Inflammatory macrophage treated with lipopolysaccharide for 1 hour (primary cell): Measurements from ENCODE around the gene NIPBL.
"Not testable (repeated sequence)": the region's sequence is repeated elsewhere in the genome, so short reads cannot be mapped to it uniquely, and the experiment has no call there.

Source experiments
- DNase-seq, 2 donors: peaks; one replicate each; pipeline ENCODE4 v3.0.0-alpha.2; 2020 to 2022

The NIPBL gene

DNA sequence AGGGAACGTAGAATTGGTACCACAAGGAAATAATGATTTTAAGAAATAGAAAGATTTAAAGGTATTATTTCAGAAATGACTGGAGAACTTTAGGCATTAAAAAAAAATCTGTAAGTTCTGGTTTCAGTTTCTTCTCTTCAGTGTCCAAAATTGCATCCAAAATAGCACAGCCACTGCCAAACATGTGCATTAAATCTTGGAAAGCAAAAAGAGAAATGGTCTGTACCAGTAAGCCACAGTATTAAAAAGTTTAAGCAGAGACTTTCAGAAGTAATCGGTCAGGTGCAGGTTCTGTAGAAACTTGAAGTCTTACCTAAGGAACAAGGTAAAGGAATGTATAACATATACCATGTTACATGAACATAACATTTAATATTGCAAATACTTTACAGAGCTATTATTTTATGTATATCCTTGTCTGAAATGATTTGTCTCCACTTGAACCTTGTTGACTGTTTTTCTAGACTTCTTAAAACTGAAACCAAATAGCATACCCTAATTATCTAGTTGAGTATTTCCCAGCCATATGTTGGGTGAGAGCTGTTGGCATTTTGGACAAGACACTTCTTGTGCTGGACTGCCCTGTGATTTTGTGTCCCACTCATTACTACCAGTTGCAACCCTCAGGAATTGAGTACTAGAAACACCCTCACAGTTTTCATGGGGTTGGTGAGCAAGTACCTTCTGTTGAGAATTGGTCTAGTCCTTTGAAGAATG, 32.1 kb downstream of the NIPBL start:
- no peak for DNase-seq

DNA sequence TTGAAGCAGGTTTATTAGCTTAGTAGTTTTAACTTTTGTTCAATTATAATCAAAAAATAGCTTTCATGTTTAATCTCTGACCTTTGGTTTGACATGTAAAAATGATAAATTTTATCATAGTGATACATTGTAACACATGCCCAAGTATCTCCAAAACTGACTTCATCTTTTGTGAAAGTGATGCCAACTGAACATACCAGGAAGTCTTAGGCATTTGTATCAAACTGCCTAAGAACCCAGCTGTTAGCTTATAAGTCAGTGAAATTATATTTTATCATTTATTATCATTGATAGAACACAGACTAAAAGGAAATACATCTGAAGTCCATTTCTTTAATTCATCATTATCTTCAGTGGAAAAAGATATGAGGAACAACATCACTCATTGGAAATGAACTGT, 39.1 kb downstream of the NIPBL start:
- no peak for DNase-seq

DNA sequence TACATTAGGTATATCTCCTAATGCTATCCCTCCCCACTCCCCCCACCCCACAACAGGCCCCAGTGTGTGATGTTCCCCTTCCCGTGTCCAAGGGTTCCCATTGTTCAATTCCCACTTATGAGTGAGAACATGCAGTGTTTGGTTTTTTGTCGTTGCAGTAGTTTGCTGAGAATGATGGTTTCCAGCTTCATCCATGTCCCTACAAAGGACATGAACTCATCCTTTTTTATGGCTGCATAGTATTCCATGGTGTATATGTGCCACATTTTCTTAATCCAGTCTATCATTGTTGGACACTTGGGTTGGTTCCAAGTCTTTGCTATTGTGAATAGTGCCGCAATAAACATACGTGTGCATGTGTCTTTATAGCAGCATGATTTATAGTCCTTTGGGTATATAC, 40.0 kb downstream of the NIPBL start:
- DNase-seq, result not testable (repeated sequence)

DNA sequence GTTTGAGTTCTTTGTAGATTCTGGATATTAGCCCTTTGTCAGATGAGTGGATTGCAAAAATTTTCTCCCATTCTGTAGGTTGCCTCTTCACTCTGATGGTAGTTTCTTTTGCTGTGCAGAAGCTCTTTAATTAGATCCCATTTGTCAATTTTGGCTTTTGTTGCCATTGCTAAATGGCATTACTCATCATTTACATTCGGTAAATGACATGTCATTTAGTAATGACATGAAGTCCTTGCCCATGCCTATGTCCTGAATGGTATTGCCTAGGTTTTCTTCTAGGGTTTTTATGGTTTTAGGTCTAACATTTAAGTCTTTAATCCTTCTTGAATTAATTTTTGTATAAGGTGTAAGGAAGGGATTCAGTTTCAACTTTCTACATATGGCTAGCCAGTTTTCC, 40.8 kb downstream of the NIPBL start:
- DNase-seq, result peak in 1 of 2 donors; percentile 41

DNA sequence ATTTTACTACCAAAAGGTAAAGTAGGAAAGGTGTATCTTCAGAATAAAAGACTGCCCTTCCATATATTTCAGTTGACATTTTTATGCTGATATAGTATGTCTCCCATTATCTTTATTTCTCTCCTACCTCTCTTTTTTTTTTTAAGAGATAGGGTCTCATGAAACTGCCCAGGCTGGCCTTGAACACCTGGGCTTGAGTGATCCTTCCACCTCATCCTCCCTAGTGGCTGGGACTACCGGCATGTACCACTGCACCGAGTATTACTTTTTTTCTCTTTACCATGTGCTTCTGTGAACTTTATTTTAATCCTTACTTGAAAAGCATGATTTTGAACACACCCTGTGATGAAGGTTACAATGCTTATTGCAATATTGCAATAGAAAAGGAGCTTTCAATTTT, 42.7 kb downstream of the NIPBL start:
- DNase-seq, result no peak

DNA sequence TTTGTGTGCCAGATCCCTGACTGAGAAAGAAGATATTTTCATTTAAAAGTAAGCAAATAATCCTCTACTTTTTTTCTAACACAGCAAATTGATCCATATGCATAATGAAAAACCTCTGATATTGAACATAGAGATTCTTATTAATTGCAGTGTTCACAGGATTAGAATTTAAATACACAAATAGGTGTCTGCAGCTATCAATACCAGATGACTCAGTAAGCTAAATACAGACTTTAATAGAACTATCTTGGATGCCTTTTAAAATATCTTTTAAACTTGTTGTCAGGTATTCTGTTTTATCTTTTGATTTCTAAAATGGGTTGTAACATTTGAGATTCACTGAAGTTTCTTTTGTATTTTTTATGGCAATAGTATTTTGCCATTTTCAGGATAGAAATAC, 43.1 kb downstream of the NIPBL start:
- no peak for DNase-seq

DNA sequence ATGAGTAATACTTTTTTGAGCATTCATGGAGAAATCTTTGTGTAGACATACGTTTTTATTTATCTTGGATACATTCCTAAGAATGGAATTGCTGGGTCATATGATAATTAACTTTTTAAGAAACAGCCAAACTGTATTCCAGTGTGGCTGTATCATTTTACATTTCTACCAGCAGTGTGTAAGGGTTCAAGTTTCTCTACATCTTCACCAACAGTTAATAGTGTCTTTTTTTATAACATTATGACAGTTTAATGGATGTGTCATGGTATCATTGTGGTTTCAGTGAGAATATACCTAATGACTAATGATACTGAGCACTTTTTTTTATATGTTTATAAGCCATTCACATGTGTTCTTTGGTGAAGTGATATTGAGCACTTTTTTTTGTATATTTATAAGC, 52.4 kb downstream of the NIPBL start:
- no peak for DNase-seq

DNA sequence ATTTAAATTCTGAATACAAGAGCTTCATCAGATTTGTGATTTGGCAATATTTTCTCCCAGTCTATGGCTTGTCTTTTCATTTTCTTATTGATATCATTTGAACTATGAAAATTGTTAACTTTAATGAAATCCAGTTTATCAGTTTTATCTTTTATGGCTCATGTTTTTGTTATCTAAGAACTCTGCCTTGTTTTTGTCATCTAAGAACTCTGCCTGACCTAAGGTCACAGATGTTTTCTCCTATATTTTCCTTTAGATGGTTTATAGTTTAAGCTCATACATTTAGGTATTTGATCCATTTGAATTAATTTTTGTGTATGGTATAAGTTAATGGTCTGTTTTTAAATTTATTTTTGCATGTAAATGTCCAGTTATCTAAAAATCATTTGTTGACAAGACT, 52.9 kb downstream of the NIPBL start:
- no peak for DNase-seq

DNA sequence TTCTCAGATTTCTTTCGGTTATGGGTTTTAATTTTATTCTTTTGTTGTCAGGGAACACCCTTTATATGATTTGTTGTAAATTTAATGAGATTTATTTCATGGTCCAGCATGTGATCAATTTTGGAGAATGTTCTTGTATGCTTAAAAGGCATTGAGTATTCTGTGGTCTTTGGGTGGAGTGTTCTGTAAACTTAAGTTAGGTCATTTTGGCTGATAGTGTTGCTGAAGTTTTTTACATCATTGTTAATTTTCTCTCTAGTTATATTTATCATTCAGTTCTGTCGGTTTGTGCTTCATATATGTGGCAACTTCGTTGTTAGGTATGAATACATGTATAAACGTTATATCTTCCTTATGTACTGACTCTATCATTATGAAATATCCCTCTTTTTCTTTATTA, 55.5 kb downstream of the NIPBL start:
- DNase-seq, result no peak

DNA sequence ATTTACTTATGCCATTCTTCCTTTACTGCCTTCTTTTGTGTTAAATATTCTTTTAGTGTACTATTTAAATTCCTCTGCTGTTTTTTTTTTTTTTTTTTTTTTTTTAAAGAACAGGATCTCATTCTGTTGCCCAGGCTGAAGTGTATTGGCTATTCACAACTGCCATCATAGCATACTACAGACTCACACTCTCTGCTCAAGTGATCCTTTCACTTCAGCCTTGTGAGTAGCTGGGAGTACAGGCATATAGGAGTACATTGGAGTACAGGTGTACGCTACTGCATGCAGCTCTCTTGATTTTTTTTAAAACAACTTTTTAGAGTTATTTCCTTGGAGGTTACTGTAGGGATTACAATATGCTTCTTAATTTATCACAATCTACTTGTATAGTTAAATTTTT, 56.1 kb downstream of the NIPBL start:
- no peak for DNase-seq

DNA sequence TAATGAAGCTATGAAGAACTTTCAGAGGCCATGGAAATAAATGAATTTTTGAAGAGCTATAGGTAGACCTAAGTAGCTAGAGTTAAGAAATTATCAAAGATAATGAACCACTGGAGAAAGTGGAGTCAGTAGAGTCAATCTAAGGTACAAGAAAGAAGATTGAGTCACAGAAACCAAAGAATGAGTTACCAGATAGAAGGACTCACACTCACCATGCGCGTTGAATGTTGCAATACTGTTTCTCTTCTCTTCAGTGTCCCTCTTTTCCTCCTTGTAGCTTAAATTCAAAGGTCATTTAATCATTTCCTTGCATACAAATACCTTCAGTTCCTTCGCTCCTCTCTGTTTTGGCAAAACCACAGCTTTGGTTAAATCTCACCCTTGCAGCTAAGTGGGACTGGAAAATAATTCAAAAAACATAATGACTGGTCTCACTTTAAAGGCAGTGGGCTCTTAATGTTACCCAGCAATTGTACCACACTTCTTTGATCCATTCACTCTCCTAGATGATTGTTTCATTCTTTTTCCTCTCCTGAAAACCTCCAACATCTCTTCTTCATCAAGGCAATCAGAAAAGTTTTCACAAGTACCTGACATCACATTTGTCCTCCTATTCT, 58.3 kb downstream of the NIPBL start:
- DNase-seq, result no peak

DNA sequence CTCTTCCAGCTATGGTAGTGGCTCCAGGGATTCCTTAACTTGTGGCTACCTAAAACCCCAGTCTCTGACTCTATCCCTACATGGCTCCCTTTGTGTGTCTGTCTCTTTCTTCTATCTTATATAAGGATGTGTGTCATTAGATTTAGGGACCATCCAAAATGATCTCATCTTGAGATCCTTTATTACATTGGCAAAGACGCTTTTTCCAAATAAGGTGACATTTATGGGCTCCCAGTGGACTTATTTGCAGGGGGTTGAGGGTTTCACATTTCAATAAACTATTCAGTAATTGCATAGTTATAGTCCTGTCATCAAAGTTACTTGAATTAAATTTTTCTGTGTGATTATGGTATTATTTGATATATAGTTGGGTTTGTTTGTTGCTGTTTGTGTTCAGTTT, 59.2 kb downstream of the NIPBL start:
- DNase-seq, result no peak

DNA sequence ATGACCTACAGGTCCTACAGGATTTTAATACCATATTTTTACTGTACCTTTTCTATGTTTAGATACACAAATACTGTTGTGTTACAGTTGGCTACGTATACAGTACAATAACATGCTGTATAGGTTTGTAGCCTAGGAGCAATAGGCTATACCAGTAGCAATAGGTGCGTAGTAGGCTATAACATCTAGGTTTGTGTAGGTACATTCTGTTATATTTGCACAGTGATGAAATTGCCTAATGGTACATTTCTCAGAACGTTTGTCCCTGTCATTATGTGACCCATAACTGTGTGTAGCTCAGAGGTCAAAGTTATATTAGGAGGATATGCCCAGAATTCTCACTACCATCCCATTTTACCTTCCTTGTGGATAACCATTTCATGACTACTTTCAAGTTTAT, 59.7 kb downstream of the NIPBL start:
- DNase-seq, result no peak

DNA sequence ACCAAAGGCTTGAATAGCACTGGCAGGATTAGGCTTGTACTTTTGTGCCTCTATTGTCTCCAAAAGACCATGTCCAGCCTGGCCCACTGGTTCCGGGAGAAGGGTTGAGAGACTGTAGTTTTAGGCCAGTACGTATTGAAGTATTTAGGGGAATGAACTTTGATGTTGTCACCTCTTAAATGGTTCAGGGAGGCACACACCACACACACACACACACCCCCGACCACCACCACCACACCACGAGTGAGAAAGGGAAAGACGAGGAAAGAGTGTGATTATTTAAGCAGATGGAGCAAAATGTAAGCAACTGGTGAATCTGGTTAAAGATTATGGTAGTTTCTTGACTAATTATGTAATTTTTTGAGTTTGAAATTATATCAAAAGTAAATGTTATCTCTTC, 61.6 kb downstream of the NIPBL start:
- no peak for DNase-seq

DNA sequence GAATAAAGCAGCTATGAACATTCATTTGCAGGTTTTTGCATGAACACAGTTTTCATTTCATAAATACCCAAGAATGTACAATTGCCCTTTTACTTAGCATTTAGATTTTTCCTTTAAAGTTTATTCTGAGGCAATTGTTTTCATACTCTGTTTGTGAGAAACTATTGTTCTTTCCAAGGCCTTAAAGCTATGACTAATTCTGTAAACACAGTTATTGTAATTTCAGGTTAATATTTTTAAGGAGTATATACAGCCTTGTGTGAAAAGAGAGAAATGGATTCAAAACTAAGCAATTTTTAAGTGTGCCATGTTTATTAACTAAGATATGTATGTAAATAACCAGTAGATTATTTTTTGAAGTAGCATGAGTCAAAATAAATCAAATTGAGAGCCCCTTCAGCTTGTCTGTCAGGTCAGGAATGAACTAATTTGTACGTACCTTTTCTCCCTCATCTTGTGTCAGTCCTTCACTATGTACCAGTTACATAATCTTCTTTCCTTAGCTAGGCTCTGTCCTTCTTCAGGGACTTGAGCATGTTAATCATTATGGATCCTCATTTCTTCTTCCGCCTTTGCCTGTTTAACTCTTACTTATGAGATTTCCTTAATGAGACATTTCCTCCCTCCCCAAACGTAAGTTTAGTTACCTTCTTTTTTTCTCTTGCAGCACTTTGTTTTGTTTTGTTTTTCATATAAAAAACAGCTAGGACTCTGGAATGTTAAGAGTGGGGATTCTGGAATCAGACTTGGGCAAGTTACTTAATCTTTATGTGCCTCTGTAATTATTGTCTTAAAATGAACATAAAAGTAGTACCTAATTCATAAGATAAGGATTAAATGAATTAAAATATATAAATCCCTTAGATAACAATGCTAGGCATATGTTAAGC, 63.6 kb downstream of the NIPBL start:
- peak; percentile 9 to 23 for DNase-seq

DNA sequence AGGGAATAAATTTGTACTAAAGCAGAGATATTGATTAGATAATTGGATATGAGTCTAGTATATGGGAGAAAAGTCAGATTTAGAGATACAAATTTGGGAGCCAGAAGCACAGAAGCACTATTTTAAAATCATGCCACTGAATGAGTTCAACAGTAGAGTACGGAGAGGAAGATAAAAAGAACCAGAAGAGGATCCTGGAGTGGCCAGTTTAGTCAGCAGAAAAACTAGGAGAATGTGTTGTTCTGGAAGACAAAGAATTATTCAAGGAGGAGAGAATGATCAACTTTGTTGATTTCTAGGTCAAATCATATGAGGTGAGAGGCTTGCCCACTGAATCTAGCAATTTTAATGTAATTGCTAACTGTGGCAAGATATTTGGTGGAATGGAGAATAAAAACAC, 67.0 kb downstream of the NIPBL start:
- DNase-seq, result no peak

DNA sequence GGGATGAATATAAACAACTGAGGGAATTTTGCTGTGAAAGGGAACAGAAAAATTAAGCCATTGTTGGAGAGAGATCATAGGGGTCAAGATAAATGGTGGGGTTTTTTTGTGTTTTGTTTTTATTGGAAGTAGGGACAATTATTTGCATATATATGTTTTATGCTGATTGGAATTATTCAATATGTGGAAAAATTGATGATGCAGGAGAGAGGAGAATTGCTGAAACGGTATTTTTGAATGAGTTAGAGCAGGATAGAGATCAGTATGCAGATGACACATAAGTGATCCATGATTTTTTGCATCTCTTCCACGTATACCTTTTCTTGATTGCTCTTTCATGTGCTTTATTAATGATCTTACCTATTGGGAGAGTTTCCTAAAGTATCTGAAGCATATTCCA, 67.5 kb downstream of the NIPBL start:
- DNase-seq, result no peak

DNA sequence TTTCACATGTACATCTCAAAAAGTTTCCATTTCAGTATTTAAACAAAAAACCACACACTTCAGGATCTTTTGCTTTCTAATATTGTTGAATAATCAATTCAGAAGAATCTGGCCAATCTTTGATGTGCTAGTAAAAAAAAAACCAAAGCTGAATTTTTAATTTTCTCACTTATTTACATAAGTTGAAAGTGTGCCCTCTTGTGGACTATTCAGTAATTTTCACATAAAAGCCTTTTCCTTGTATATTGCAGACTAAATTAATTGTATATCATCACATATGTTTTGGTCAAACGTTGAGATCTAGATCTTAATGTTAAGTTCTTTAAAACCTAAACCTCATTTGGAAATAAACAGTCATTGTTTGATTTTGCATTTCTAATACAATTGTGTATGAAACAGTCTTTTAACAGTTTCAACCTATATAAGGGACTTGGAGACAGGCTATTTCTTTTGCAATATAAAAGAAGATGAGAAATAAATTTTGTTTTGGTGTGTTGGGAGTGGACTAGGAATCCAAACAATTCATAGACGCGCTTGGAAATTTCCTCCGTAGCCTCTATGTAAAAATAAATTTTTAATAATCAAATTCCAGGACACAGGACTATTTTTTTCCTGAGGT, 68.1 kb downstream of the NIPBL start:
- DNase-seq, result peak; percentile 50 to 90

DNA sequence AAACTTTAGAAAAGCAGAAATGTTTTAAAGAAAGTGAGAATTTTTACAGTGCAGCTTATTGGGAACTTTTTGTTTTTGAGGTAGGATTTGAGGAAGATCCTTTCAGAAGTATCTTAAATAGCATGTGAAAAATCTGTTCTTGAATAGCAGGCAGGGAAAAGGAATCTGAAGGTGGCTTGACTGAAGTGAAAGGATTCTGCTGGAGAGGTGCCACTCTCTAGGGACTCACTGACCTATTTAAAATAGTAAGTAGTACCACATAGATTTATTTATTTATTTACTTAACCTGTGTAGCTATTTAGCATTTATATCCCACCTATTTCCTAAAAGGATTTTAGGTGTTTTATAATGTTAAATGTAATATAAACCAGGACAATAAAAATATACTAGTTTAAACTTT, 69.1 kb downstream of the NIPBL start:
- no peak for DNase-seq

DNA sequence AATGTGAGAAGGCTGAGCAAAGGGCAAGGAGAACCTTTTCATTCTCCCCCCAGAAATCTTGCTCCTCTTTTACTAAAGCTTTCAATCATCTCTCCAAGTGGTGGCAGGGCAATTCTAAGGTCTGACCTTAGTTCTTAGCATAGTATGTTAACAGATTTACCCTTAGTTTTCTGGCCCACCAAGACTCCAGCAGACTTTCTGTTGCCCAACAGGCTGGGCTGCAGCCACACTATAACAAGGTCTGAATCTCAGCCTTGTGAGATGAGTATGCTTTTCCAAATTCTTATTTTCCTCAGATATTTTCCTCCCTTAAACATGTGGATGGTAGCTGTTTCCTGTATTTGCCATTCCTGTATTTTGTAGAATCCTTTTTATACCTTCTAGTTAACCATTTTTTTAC, 69.5 kb downstream of the NIPBL start:
- DNase-seq, result no peak

DNA sequence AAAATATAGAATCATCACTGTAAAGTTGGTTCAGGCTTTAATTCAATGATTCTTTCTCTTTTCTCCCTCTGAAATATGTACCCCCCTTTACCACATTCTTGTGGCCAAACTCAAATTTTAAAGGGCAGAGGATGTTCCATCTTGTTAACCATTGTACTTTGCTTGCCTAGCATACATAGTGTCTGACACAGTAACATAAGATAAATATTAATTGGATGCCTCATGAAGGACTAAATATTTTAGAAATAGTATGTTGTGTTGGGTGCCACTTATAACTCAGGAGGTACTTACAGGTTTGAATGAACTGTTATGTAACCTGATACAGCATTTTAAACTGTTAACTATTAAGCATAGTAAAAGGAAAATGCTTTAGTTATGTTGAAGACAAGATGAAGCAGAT, 71.5 kb downstream of the NIPBL start:
- no peak for DNase-seq

DNA sequence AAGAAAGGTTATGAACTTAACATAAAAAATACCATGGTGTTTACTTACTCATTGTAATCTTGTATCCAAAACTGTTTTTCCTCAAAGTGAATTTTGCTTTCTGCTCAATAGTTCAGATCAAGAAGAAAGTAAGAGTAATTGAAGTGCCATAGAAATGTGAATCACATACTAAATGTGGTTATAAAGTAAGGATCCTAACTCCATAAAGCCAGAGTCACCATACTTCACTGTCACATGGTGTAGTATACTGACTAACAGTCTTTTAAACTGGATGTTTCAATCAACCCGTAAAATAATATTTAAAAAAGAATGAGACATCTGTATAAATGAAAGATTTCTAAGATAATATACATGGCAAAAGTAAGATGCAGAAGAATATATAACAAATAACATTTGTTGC, 72.1 kb downstream of the NIPBL start:
- no peak for DNase-seq

DNA sequence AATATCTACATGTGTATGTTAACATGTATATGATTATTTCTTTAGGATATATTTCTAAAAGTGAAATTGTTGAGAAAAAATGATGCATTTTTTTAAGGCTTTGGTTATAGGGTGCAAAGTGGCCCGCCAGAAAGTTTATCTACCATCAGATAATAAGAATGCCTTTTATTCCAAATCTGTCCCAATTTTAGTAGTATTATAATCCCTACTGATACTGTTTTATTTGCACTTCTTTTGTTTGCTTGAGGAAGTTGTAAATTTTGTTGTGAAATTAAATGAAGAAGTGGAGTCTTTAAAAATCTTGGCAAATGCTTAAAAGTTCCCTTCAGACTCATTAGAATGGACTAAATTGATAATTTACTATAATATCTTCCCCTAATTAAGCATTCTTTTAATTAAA, 73.0 kb downstream of the NIPBL start:
- peak; percentile 11 to 14 for DNase-seq
